ENCODE measurements around the gene CERS5.

CERS5 gene

GRCh38 chr12:50083301-50083700 is 83.9 kb downstream of the CERS5 start:
- Histone ChIP-seq H3K9me3 (ENCODE audit: low read length) (no peaks in the 10 kb centered on the region), H3K4me1 (ENCODE audit: insufficient read depth, low read length) (peaks cover 35% of the 10 kb centered on the region), H2AFZ (ENCODE audit: low read depth, low read length) (no peak overlapping the region), H3K27me3 (ENCODE audit: insufficient read depth, low read length) (no peaks in the 10 kb centered on the region), H3K36me3 (ENCODE audit: insufficient read depth, low read length) (peaks cover 24% of the 10 kb centered on the region), H3K4me3 (ENCODE audit: low read length) (no peak overlapping the region)

- Histone ChIP-seq H3K9me3 (ENCODE audit: low read length) (no peaks in the 10 kb centered on the region), H3K36me3 (ENCODE audit: insufficient read depth, low read length) (peaks cover 18% of the 10 kb centered on the region), H3K4me1 (ENCODE audit: insufficient read depth, low read length) (peaks cover 35% of the 10 kb centered on the region), H2AFZ (ENCODE audit: low read depth, low read length) (no peak overlapping the region), H3K27me3 (ENCODE audit: insufficient read depth, low read length) (no peaks in the 10 kb centered on the region), H3K4me3 (ENCODE audit: low read length) (no peak overlapping the region)
Observed at GRCh38 chr12:50082644-50083043, 84.5 kb downstream of the CERS5 start.

GRCh38 chr12:50081096-50081808 is 85.9 kb downstream of the CERS5 start:
- Histone ChIP-seq H3K36me3 (ENCODE audit: insufficient read depth, low read length) (peaks cover 5% of the 10 kb centered on the region), H3K9me3 (ENCODE audit: low read length) (no peaks in the 10 kb centered on the region), H3K27me3 (ENCODE audit: insufficient read depth, low read length) (no peaks in the 10 kb centered on the region), H2AFZ (ENCODE audit: low read depth, low read length) (no peak overlapping the region), H3K4me3 (ENCODE audit: low read length) (no peak overlapping the region), H3K4me1 (ENCODE audit: insufficient read depth, low read length) (peaks cover 26% of the 10 kb centered on the region)

- Histone ChIP-seq H3K36me3 (ENCODE audit: insufficient read depth, low read length) (no peaks in the 10 kb centered on the region), H3K27me3 (ENCODE audit: insufficient read depth, low read length) (no peaks in the 10 kb centered on the region), H2AFZ (ENCODE audit: low read depth, low read length) (no peak overlapping the region), H3K9me3 (ENCODE audit: low read length) (no peaks in the 10 kb centered on the region), H3K4me3 (ENCODE audit: low read length) (no peak overlapping the region), H3K4me1 (ENCODE audit: insufficient read depth, low read length) (peaks cover 23% of the 10 kb centered on the region)
Observed at GRCh38 chr12:50079771-50080170, 87.4 kb downstream of the CERS5 start.

Measured in neuron (in vitro differentiated cells).